C4-2B (cell line): ENCODE results near the gene MYO15B.

Experiments
- CTCF ChIP-seq: fragments of 450-650 bp; conservative IDR thresholded peaks from 2 replicates; pipeline ENCODE4 v1.5.1; 2017; ENCODE audit warnings: mild to moderate bottlenecking
- ZFX ChIP-seq: fragments of 450-650 bp; IDR thresholded peaks from 2 replicates; pipeline ENCODE4 v1.6.1; 2017

- TF ChIP-seq CTCF (no peak), ZFX (no peak)
Measured at GRCh38 chr17:75547091-75547490, 40.5 kb upstream of the MYO15B start.
